ENCODE data around the gene MKRN2. TPM values are rescaled to one million over a fixed set of nuclear protein-coding genes. Genes with fewer than 3 reads are reported as not detected.
A peak's percentile ranks its signal among the peaks of the same experiment; 100 is the strongest.

Gene MKRN2
- total and polyA plus RNA-seq, 9 of the 15 experiments (the other 6 are each of a cell fraction or from before 2014, with no cell fraction given) = 29.4 to 63.2 (median 42.9) TPM

DNA sequence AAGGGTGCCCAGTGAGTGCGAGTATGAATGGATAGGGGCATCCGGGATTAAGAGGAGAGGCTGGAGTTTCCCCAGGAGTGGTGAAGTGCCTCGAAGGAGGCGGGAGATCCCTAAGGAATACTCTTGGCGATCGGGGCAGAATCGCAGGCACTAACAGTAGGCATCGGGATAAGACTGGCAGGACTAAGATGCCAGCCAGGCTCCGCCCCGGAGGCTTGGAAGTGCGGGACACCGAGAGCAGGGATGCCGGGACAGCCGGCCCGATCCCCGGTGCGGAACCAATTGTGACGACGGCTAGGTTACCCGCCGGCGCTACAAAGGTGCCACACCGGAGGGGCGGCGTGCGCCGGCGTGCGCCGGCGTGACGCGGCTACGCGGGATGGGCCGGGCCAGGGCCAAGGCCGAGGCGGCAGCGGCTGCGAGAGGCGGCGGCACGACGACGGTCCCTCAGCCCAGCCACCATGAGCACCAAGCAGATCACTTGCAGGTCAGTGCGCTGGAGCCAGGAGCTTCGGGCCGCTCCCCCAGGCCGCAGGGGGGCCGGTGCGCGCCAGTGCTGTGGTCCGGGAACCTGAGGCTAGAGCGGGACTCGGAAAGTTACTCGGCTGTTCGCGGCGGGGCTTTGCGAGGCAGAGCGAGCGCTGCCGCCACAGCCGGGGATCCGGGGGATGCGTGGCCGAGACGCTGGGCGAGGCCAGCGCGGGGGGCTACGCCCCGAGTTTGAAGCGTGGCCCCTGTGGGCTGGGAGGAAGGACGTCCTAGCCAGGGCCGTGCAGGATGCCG, at the start of gene MKRN2 (continued):
- TF ChIP-seq ZNF431 (CRISPR knock-in tag; IDR thresholded peaks at IDR 0.05) = peak; percentile 85
- 0 out of 2 replicates have a peak, but pooled peaks have one; percentile 9 for TF ChIP-seq MTA1 (IDR thresholded peaks at IDR 0.05; ENCODE audit: borderline replicate concordance)
- TF ChIP-seq STAT6 (CRISPR knock-in tag; IDR thresholded peaks at IDR 0.05) = 0 out of 2 replicates have a peak, but pooled peaks have one; percentile 53
- TF ChIP-seq ZNF324 (CRISPR knock-in tag; IDR thresholded peaks at IDR 0.05) = no peak
- TF ChIP-seq HDAC2 (IDR thresholded peaks at IDR 0.05) = 0 out of 2 replicates have a peak, but pooled peaks have one; percentile 44
- TF ChIP-seq HMGXB4 (CRISPR knock-in tag; IDR thresholded peaks at IDR 0.05) = peak; percentile 61; the same call in 1 of the 2 replicates
- no peak for TF ChIP-seq GATA2 (CRISPR knock-in tag; IDR thresholded peaks at IDR 0.05)
- peak; percentile 82; the same call in 1 of the 2 replicates for TF ChIP-seq ZNF124 (CRISPR knock-in tag; IDR thresholded peaks at IDR 0.05)
- TF ChIP-seq MTF1 (CRISPR knock-in tag; IDR thresholded peaks at IDR 0.05; ENCODE audit: borderline replicate concordance) = no peak
- TF ChIP-seq CEBPG (CRISPR knock-in tag; IDR thresholded peaks at IDR 0.05) = no peak
- no peak for TF ChIP-seq CEBPG (tag; conservative IDR thresholded peaks at IDR 0.05 in 1 of 2, IDR thresholded peaks at IDR 0.05 in 1 of 2)
- TF ChIP-seq DMBX1 (CRISPR knock-in tag; IDR thresholded peaks at IDR 0.05; ENCODE audit: borderline replicate concordance) = peak; percentile 38; the same call in 1 of the 2 replicates
- no peak for TF ChIP-seq CBFA2T2 (conservative IDR thresholded peaks at IDR 0.05)
- TF ChIP-seq ZNF253 (CRISPR knock-in tag; conservative IDR thresholded peaks at IDR 0.05) = no peak
- peak; percentile 99 for TF ChIP-seq ZFX (CRISPR knock-in tag; IDR thresholded peaks at IDR 0.05)
- TF ChIP-seq SAFB (IDR thresholded peaks at IDR 0.05; ENCODE audit: borderline replicate concordance, low read depth, low read length) = peak; percentile 51; the same call in 1 of the 2 replicates
- peak; percentile 96 for TF ChIP-seq GABPA (tag; conservative IDR thresholded peaks at IDR 0.05; ENCODE audit: low read depth)
- TF ChIP-seq, protein P1, sequence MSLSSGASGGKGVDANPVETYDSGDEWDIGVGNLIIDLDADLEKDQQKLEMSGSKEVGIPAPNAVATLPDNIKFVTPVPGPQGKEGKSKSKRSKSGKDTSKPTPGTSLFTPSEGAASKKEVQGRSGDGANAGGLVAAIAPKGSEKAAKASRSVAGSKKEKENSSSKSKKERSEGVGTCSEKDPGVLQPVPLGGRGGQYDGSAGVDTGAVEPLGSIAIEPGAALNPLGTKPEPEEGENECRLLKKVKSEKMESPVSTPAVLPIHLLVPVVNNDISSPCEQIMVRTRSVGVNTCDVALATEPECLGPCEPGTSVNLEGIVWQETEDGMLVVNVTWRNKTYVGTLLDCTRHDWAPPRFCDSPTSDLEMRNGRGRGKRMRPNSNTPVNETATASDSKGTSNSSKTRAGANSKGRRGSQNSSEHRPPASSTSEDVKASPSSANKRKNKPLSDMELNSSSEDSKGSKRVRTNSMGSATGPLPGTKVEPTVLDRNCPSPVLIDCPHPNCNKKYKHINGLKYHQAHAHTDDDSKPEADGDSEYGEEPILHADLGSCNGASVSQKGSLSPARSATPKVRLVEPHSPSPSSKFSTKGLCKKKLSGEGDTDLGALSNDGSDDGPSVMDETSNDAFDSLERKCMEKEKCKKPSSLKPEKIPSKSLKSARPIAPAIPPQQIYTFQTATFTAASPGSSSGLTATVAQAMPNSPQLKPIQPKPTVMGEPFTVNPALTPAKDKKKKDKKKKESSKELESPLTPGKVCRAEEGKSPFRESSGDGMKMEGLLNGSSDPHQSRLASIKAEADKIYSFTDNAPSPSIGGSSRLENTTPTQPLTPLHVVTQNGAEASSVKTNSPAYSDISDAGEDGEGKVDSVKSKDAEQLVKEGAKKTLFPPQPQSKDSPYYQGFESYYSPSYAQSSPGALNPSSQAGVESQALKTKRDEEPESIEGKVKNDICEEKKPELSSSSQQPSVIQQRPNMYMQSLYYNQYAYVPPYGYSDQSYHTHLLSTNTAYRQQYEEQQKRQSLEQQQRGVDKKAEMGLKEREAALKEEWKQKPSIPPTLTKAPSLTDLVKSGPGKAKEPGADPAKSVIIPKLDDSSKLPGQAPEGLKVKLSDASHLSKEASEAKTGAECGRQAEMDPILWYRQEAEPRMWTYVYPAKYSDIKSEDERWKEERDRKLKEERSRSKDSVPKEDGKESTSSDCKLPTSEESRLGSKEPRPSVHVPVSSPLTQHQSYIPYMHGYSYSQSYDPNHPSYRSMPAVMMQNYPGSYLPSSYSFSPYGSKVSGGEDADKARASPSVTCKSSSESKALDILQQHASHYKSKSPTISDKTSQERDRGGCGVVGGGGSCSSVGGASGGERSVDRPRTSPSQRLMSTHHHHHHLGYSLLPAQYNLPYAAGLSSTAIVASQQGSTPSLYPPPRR (CRISPR knock-in tag; IDR thresholded peaks at IDR 0.05; ENCODE audit: borderline replicate concordance) = peak; percentile 88; the same call in 1 of the 2 replicates
